Stimulated activated CD8-positive, alpha-beta memory T cell treated with anti-CD3 and anti-CD28 coated beads, Interleukin-4, amount 100 ng/mL, for 1 hour (primary cell): Measurements from ENCODE around the gene ABTB2.
"Not testable (repeated sequence)": the region's sequence is repeated elsewhere in the genome, so short reads cannot be mapped to it uniquely, and the experiment has no call there.

Experiments used
- DNase-seq, 2 donors: peaks; one replicate each; pipeline ENCODE4 v3.0.0-alpha.2; 2020; ENCODE audit warnings: low read depth in 2 of 2, low spot score in 1 of 2

Gene ABTB2

GRCh38 chr11:34218756-34219155 lies 139.1 kb downstream of the ABTB2 start:
- DNase-seq: not testable (repeated sequence)

GRCh38 chr11:34218067-34218466 lies 139.7 kb downstream of the ABTB2 start:
- DNase-seq: no peak

GRCh38 chr11:34216706-34217105 lies 141.1 kb downstream of the ABTB2 start:
- DNase-seq: no peak

- no peak for DNase-seq
Observed at GRCh38 chr11:34215806-34216453, 141.9 kb downstream of the ABTB2 start.

- DNase-seq: no peak
Observed at GRCh38 chr11:34214961-34215805, 142.6 kb downstream of the ABTB2 start.

GRCh38 chr11:34213366-34213765 lies 144.4 kb downstream of the ABTB2 start:
- DNase-seq: no peak

GRCh38 chr11:34212566-34212965 lies 145.2 kb downstream of the ABTB2 start:
- DNase-seq: no peak

- no peak for DNase-seq
Observed at GRCh38 chr11:34209809-34210208, 148.0 kb downstream of the ABTB2 start.

GRCh38 chr11:34208266-34209135 lies 149.3 kb downstream of the ABTB2 start:
- DNase-seq: no peak

GRCh38 chr11:34207487-34208180 lies 150.2 kb downstream of the ABTB2 start:
- DNase-seq: no peak

GRCh38 chr11:34206407-34207300 lies 151.2 kb downstream of the ABTB2 start:
- DNase-seq: no peak

- DNase-seq: no peak
Observed at GRCh38 chr11:34205326-34206035, 152.3 kb downstream of the ABTB2 start.

GRCh38 chr11:34204396-34205279 lies 153.2 kb downstream of the ABTB2 start:
- DNase-seq: no peak

- DNase-seq: no peak
Observed at GRCh38 chr11:34203377-34203871, 154.4 kb downstream of the ABTB2 start.

GRCh38 chr11:34201129-34201528 lies 156.7 kb downstream of the ABTB2 start:
- DNase-seq: no peak

- DNase-seq: no peak
Observed at GRCh38 chr11:34199525-34199924, 158.3 kb downstream of the ABTB2 start.

GRCh38 chr11:34198523-34198922 lies 159.3 kb downstream of the ABTB2 start:
- DNase-seq: no peak

- no peak for DNase-seq
Observed at GRCh38 chr11:34197256-34197655, 160.6 kb downstream of the ABTB2 start.
